Stimulated activated CD8-positive, alpha-beta memory T cell treated with anti-CD3 and anti-CD28 coated beads, Interleukin-15, amount 100 ng/mL, for 4 hours (primary cell): ENCODE data around the gene TPT1.
"Not testable (repeated sequence)": the region's sequence is repeated elsewhere in the genome, so short reads cannot be mapped to it uniquely, and the experiment has no call there.

Source experiments
- DNase-seq, 2 donors: peaks; one replicate each; pipeline ENCODE4 v3.0.0-alpha.2; 2020; ENCODE audit warnings: low read depth in 2 of 2

TPT1 gene

DNA sequence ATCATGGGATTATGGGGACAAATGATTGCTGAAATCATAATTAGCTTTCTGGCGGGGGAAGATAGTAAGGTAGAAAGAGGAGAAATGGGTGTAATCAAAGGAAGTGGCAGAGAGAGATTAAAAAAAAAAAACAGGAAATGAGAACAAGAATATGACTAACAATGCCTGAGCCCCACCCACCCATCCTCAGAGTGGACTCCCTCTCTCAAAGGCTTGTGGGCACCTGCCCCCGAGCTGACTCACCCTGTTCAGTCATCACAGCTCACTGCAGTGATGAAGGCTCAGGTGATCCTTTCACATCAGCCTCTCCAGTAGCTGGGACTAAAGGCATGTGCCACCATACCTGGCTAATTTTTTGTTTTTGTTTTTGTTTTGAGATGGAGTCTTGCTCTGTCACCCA lies 26.4 kb upstream of the TPT1 start:
- peak; percentile 74 to 93 for DNase-seq

DNA sequence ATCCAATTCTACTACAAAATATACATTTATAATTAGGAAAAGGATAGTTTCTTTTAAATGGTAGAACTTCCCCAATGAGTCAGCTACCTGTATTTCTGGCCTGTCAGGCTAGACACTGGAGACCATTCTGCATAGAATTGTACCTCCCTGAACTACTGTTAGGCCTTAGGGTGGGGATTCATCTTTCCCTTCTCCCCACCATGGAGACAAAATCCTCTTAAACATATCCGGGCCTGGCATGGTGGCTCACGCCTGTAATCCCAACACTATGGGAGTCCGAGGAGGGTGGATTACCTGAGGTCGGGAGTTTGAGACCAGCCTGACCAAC lies 24.5 kb upstream of the TPT1 start:
- no peak for DNase-seq

GRCh38 chr13:45364876-45365557 lies 24.0 kb upstream of the TPT1 start:
- no peak for DNase-seq

DNA sequence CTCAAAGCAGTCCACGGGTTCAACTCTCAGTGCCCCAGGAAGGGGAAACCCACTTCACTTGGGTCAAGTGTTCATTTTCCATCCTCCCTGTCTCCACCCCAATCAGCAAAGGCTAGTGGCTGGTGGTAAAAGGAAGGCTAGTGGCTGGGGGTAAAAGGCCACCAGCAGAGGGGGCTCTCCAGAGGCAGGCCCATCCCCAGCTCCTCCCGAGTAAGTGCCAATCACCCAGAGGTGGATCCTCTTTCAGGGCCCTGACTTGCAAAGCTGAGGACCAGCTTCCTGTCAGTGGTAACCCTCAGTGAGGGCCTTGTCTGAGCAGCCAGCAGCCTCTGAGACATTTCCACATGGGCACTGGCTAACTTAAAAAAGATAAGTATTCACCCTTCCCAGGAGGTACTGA lies 22.0 kb upstream of the TPT1 start:
- no peak for DNase-seq

- no peak for DNase-seq
Measured at GRCh38 chr13:45361596-45362206, 20.7 kb upstream of the TPT1 start.

GRCh38 chr13:45356966-45357672 lies 16.1 kb upstream of the TPT1 start:
- DNase-seq = no peak

- no peak for DNase-seq
Measured at GRCh38 chr13:45353895-45354294, 12.9 kb upstream of the TPT1 start.

- DNase-seq = no peak
Measured at GRCh38 chr13:45352031-45352430, 11.0 kb upstream of the TPT1 start.

DNA sequence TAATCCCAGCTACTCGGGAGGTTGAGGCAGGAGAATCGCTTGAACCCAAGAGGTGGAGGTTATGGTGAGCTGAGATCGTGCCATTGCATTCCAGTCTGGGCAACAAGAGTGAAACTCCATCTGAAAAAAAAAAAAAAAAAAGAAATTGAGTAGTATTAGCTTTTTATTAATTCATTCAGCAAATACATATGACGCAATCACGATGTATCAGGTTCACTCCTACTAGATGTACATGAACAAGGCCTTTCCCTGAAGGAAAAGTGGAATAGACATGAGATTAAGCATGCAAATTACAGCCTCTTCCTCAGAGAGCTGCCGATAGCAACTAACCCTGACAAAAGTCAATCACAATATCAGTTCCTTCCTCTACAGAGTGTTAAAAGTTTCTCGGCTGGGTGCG lies 9.2 kb upstream of the TPT1 start:
- DNase-seq = no peak

- DNase-seq = no peak
Measured at GRCh38 chr13:45349438-45349837, 8.5 kb upstream of the TPT1 start.

GRCh38 chr13:45344064-45344463 lies 3.1 kb upstream of the TPT1 start:
- not testable (repeated sequence) for DNase-seq

DNA sequence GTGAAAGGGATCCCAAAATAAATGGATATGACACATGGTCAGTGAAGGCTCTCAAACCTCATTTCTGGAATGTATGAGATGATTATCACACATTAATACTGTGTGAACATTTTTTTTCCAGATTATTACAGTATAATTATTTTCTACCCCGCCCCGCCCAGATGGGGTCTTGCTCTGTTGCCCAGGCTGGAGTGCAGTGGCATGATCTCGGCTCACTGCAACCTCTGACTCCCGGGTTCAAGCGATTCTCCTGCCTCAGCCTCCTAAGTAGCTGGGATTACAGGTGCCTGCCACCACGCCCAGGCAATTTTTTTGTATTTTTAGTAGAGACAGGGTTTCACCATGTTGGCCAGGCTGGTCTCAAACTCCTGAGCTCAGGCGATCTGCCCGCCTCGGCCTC lies 2.1 kb upstream of the TPT1 start:
- DNase-seq = not testable (repeated sequence)

DNA sequence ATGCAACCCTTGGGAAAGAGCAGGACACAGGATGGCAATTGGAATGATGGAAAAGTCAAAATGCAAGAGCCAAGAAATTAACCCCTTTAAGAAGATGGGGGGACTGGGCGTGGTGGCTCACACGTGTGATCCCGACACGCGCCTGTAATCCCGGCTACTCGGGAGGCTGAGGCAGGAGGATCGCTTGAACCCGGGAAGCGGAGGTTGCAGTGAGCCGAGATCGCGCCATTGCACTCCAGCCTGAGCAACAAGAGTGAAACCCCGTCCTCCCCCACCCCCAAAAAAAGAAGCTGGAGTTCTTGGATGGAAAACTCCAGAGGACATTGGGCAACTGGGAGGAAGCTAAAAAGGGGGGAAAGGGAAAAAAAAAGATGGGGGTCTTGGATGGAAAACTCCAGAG lies 1.7 kb upstream of the TPT1 start:
- not testable (repeated sequence) for DNase-seq

DNA sequence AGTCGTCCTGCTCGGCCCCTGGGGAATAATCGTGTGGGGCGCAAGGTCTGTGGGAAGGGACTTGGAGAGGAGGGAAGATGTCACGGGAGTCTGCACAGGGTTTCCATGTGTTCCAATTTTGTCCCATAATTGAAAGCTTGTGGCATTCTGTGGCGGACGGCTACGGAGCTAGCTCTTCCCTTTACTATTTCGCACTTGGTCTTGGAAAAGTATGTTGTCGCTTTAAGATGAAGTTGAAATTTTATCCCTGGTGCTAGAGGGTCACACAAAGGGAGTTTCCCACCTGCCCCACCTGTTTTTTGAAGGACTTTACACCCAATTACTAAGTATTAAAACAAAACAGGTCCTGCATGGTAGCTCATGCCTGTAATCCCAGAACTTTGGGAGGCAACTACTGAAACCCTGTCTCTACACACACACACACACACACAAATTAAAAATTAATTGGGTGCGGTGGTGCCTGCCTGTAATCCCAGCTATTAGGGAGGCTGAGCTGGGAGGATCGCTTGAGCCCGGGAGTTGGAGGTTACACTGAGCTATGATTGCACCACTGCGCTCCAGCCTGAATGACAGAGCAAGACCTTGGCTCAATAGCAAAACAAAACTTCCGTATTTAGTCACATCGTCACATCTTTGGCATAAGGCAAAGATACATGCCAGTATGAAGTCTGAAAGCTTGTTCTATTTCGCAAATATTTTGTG lies 967 bp upstream of the TPT1 start:
- DNase-seq = no peak

DNA sequence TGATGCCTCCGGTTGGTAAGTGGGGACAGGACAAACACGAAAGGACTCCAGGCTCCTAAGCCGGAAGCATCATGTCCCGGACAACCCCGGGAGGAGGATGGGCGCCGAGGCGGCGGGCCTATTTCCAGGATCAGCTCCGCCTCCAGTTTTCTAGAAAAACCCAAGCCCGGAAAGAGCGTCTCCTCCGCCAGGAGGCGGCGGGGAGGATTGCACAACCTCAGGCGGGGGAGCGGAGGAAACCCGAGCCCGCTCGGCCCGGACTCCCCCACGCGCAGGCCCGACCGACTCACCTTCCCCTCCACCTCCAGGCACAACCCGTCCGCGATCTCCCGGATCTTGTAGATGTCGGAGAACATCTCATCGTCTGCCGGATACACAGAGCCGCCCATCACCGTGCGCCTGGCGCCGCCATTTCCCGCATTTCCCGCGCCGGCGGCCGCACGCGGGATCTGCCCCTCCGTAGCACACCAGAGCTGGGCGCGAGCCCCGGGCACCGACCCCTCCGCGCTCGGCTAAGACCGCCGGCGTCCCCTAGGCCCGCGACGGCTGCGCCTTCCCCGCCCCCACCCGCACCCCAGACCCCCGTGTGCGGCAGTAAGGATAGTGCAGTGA lies 455 bp downstream of the TPT1 start:
- peak; percentile 74 to 79 for DNase-seq

- no peak for DNase-seq
Measured at GRCh38 chr13:45339867-45340266, 1.1 kb downstream of the TPT1 start.

GRCh38 chr13:45339399-45339798 lies 1.6 kb downstream of the TPT1 start:
- no peak for DNase-seq

GRCh38 chr13:45337803-45338202 lies 3.2 kb downstream of the TPT1 start:
- no peak for DNase-seq

GRCh38 chr13:45337395-45337794 lies 3.6 kb downstream of the TPT1 start:
- no peak for DNase-seq

DNA sequence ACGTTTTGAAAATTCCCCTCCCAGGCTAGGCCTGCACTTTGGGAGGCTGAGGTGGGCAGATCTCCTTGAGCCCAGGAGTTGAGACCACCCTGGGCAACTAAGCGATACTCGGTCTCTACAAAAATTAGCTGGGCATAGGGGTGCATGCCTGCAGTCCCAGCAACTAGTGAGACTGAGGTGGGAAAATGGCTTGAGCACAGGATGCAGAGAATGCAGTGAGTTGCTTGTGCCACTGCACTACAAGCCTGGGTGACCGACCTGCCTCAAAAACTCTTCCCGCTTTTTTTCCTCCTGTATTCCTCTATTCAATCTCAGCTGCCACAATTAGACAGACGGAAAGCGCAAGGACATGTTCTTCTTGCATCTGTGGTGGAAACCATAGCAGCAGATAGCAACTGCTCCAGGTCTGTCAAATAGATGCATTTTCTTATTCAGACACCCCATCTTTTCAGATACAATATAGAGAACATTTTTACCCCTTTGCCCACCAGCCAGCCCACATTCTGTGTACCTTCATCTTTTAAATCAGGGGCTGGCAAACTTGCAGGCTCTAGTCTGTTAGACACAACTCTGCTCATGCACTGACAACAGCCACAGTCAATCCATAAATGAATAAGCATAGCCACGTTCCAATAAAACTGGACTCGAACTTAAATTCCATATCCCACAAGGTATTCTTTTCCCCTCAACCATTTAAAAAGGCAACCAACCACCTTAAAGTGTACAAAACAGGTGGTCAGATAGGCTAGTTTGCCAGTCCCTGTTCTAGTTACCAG lies 4.8 kb downstream of the TPT1 start:
- DNase-seq = no peak

DNA sequence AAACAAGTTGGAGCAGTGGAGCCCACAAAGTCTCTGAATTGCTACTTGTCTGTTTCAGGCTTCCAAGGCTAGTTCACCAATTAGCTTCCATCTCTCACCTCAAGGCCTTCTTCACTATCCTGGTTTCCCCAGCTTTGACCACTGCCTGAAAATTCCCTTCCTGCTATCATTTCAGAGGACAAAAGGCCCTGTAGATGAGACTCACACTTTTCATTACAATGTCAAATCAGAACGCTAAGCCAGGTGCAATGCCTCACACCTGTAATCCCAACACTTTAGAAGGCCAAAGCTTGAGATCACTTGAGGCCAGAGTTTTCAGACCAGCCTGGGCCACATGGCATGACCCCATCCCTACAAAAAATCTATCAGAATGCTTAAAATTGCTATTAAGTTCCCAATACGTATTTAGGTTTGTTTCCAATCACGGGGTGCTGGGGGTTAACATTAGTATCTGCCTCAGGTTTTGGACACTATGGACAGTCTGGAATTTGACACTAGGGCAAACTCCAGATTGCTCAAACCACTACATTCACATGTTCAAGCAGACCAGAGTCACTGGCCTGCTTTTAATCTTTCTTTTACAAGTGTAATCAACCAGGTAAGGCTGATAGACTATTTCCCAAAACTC lies 5.5 kb downstream of the TPT1 start:
- DNase-seq = no peak
